GM12874 (cell line): Measurements from ENCODE around the gene SPC24.

Experiments
- CTCF ChIP-seq: IDR thresholded peaks from 2 replicates; pipeline ENCODE4 v1.5.1; 2011; ENCODE audit warnings: low read depth, mild to moderate bottlenecking, control low read depth, low read length, moderate library complexity; ENCODE audit not compliant: insufficient read depth

Gene SPC24

GRCh38 chr19:11125994-11126685, 29.4 kb downstream of the SPC24 start:
- TF ChIP-seq CTCF: peak; percentile 75

- no peak for TF ChIP-seq CTCF
Observed at GRCh38 chr19:11123114-11123513, 32.5 kb downstream of the SPC24 start.

GRCh38 chr19:11116507-11116906, 39.1 kb downstream of the SPC24 start:
- no peak for TF ChIP-seq CTCF

- no peak for TF ChIP-seq CTCF
Observed at GRCh38 chr19:11115895-11116446, 39.6 kb downstream of the SPC24 start.

GRCh38 chr19:11115042-11115441, 40.5 kb downstream of the SPC24 start:
- TF ChIP-seq CTCF: no peak

- no peak for TF ChIP-seq CTCF
Observed at GRCh38 chr19:11113140-11113708, 42.4 kb downstream of the SPC24 start.

GRCh38 chr19:11111771-11112144, 43.8 kb downstream of the SPC24 start:
- no peak for TF ChIP-seq CTCF
